Measurements from ENCODE around the gene ACOT12.

The ACOT12 gene

DNA sequence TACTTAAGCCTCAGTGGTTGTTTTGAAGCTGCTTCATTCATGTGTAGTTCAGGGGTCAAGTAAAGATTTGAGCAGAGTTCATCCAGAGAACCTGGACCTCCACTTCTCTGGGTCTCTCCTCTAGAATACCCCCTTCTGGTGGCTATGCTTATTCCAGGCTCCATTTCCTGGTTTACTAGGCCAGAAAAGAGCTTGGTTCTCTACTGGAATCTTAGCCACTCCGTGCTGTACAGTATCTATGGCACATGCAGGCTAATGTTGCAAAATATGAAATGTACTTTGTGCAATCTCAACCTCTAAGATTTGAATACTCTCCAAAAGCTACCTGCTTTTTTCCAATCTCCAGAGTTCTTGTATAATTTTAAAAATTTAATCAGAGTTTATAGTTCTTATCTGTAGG, 110.0 kb downstream of the ACOT12 start:
- no peak for FAIRE-seq

All from colon (tissue), 2 donors.